HG03095 (cell line): ENCODE measurements around the gene PTRH2.
"Not testable (repeated sequence)": the region's sequence is repeated elsewhere in the genome, so short reads cannot be mapped to it uniquely, and the experiment has no call there.

Source experiments
- ATAC-seq: cut with Tn5 transposase; IDR thresholded peaks from one replicate; pipeline ENCODE4 v1.9.1; 2021; ENCODE audit warnings: moderate library complexity; ENCODE audit not compliant: unreplicated experiment

Gene PTRH2

DNA sequence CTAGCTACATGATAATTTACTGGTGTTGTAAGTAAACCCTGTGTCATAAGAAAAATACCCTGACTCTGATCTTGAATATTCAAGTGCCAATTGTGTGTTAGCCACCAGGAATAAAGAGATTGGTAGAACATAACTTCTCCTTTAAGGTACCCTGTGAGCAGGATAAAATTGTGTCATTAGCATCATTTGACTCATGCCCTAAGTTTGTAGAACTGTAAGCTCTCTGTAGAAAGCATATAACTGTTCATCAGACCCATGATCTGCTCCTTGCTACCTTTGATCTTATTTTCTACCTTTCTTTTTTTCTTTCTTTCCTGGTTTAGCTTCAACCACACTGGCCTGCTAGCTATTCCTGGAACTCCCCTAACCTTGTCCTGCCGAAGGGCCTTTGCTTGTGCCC is 35.8 kb downstream of the PTRH2 start:
- ATAC-seq: no peak

DNA sequence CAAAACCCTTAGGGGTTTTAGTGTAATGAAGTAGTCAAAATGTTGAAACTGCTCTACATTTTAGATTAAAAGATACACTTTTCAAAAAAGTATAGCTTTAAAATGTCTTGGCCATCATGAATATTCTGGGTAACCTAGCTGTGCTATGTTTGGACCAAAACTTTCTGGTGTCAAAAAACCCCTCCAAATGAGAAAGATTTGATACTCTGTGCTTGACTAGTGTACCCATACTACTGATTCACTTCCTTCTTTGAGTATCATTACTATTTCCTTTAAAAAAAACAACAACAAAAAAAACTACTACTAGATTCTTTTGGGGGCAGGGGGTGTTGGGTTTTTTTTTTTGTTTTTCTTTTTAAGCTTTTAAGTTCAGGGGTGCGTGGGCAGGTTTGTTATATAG is 37.3 kb downstream of the PTRH2 start:
- no peak for ATAC-seq

DNA sequence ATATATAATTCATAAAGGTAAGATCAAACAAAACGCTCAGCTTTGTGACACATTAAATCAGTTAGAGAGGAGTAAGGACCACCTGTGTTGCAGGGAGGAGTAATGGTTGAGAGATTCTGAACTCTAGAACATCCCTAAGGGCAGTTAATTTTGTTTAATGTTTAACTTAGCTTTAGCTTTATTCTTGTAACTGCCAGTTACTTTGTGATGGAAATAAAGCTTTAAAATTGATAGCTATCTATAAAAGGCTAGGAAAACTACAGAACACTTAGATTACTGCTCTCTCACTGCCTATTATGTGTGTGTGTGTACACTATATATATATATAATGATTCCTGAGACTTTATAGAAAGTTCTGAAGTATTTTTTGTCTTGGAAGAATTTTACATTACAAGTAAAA is 37.8 kb downstream of the PTRH2 start:
- no peak for ATAC-seq

DNA sequence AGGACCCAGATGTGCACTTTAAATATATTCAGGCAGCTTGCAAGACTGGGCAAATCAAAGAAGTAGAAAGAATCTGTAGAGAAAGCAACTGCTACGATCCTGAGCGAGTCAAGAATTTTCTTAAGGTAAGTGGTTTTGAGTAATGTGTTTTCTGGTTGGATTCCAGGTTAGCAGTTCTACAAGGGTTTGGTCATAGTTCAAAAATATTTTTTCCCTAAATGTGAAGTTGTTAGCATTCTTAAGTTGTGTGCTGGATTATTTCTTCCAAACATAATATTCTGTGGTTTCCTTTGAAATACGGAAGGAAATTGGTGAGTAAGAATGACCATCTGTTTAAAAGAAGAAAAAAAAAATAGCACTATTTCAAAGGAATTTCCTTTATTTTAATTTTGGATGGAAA is 38.4 kb downstream of the PTRH2 start:
- ATAC-seq: no peak

DNA sequence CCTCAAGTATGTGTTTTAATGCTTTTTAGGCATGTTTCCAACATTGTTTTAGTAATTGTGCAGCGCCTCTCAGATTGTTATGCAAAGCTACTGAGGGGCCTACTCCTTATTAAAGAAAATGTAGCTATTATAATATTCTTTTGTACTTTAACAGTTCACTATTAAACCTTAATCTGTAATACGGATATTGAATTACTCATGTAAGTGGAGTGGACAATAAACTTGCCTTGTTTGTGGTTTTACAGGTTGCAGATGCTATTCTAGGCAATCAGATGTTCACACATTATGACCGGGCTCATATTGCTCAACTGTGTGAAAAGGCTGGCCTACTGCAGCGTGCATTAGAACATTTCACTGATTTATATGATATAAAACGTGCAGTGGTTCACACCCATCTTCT is 41.0 kb downstream of the PTRH2 start:
- ATAC-seq: no peak

DNA sequence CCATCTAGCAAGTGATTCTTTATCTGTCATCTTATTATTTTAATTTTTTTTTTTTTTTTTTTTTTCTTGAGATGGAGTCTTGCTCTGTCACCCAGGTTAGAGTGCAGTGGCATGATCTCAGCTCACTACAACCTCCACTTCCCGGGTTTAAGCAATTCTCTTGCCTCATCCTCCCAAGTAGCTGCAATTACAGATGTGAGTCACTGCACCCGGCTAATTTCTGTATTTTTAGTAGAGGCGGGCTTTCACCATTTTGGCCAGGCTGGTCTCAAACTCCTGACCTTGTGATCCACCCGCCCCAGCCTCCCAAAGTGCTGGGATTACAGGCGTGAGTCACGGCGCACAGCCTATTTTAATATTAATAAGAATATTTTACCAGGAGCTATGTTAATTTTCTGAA is 50.6 kb downstream of the PTRH2 start:
- ATAC-seq: not testable (repeated sequence)

DNA sequence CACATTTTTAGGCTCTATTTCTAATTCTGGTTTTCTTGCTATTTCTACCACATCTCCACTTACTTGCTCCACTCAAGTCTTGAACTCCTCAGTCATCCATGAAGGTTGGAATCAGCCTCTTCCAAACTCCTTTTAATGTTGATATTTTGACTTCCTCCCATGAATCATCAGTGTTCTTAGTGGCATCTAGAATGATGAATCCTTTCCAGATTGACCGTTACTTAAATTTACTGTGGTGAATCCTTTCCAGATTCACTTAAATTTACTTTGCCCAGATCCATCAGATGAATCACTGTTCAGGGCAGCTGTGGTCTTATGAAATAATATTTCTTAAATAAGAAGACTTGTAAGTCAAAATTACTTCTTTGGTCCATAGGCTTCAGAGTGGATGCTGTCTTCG is 55.1 kb downstream of the PTRH2 start:
- ATAC-seq: no peak

DNA sequence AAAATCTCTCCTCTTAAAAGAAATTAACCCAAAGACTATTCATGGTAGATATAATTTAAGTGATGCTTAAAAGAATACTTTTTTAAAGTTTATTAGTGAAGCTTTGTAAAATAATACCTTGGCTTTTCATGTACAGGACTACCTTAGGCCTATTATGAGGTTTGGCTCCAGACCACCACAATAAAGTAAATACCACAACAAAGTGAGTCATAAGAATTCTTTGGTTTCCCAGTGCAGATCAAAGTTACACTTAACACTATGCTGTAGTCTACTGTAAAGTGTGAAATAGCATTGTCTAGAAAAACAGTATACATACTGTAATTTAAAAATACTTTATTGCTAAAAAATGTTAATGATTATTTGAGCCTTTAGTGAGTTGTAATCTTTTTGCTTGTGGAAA is 55.9 kb downstream of the PTRH2 start:
- ATAC-seq: no peak

DNA sequence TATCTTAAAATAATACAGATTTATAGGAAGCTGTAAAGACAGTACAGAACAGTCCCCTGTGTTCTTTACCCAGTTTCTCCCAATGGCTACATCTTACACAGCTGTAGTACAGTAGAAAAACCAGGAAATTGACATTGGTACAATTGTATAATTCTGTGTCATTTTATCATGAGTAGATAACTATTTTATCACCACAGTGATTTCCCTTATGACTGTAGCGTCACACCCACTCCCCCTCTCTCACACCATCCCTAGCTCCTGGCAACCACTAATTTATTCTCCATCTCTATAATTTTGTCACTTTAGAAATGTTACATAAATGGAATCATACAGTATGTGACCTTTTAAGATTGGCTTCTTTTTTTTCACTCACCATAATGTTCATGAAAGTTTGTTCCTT is 56.6 kb downstream of the PTRH2 start:
- no peak for ATAC-seq

DNA sequence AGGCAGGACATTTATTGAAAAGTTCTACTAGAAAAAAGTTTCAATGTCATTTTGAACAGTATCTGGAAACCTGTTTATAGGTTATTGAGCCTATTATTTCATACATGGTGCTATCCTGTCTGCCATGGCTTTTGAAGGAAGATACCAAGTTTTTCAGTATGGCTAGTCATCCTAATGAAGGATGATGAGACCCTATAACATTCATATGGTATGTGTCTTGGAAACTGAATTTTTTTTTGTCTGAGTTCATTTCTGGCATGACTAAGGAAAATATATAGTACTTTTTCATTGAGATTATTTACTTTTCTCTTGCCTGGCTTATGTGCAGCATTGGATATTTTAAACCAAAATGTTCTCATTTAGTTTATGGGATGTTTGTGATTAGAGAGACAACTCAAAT is 57.3 kb downstream of the PTRH2 start:
- ATAC-seq: no peak
